HG03139 (cell line): ENCODE measurements around the gene C16orf74.

ENCODE experiments used
- ATAC-seq: cut with Tn5 transposase; IDR thresholded peaks from one replicate; pipeline ENCODE4 v1.9.1; 2021; ENCODE audit not compliant: unreplicated experiment

C16orf74 gene

DNA sequence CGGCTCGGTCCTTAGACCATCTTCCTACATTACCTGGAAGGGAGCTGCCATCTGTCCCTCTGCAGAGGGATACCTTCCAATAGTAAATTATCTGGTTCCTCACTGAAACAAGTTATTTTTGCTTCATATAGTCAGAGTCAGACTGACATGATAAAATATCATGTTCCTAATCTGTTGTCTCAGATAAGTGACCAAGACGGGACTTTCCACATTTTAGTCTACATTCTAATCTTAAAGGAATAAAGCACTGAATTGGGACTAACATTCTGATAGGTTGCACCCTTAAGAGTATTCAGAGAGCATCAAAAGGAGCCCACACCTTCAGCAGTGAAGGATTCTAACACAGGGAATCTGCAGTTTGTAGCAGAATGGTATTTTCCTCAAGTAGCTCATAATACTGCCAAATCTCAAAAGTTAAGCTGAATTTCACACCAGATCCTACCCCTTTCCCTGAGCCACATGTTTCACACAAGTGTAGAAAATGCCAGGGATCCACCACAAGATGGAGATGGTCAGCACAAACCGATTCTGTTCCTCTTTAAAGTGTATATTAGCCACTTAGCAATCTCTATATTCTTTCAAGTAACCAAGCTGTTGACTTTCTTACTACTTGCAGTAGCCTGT lies 75.5 kb downstream of the C16orf74 start:
- no peak for ATAC-seq

GRCh38 chr16:85674828-85675227 lies 76.1 kb downstream of the C16orf74 start:
- ATAC-seq = no peak

DNA sequence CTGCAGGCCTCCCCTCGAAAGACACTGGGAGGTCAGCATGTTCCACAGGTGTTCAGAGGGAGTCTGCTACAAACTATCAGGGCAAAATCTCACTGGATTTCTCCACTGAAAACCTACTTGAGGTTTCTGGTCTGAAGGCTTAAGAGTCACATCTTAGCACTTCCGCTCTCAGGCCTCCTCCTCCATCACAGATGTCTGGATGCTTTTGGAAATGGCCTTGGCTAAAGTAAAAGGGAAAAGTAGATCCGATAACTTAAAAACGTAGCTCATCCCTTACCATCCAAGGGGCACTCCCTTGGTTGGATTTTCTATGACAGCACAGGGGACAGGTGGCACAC lies 76.5 kb downstream of the C16orf74 start:
- no peak for ATAC-seq

DNA sequence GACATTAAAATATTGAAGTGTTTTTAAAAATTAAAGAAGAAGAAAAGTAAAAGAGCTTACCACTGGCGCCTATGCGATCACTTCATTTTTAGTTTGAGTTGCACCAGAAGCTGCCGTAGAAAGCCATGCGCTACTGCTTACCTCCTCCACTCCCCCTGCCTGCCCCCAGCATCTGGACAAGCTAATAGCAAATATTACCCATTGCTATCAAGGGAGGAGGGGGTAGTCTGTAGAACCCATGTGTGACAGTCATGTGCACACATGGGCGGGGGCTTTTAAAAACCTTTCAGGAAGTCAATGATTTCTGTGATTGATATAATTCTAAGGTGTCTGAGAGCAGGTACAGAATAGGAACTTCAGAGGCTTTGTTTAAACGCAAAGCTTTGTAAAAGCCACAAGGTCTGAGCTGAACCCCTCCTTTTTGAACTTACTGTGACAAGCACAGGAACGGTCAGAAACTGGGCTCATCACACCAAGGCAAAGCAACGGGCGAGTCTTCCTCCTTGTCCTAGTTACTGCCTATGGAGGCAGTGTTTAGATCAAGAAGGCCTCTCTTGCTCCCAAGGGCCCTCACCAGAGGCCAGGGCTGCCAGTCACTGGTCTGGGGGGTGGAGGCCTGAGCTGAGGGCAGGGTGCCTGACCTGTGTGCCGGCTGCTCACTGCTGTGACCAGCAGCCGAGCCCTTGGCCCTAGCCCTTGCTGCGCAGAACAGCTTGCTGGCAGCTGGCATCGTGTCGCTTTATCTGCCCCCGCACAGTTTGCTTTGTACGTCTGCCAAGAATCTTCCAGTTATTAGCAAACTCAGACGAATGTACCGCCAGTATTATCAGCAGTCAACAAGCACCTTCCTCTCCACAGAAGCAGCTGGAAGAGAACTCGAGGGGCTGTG lies 77.1 kb downstream of the C16orf74 start:
- ATAC-seq = no peak

- ATAC-seq = no peak
These were observed 80.1 kb downstream of the C16orf74 start for GRCh38 chr16:85670840-85671239.

GRCh38 chr16:85668676-85669424 lies 82.0 kb downstream of the C16orf74 start:
- no peak for ATAC-seq

- ATAC-seq = no peak
These were observed 83.0 kb downstream of the C16orf74 start for GRCh38 chr16:85667841-85668413.

GRCh38 chr16:85667261-85667660 lies 83.6 kb downstream of the C16orf74 start:
- no peak for ATAC-seq

GRCh38 chr16:85665929-85666328 lies 85.0 kb downstream of the C16orf74 start:
- no peak for ATAC-seq

GRCh38 chr16:85665373-85665740 lies 85.5 kb downstream of the C16orf74 start:
- ATAC-seq = no peak

DNA sequence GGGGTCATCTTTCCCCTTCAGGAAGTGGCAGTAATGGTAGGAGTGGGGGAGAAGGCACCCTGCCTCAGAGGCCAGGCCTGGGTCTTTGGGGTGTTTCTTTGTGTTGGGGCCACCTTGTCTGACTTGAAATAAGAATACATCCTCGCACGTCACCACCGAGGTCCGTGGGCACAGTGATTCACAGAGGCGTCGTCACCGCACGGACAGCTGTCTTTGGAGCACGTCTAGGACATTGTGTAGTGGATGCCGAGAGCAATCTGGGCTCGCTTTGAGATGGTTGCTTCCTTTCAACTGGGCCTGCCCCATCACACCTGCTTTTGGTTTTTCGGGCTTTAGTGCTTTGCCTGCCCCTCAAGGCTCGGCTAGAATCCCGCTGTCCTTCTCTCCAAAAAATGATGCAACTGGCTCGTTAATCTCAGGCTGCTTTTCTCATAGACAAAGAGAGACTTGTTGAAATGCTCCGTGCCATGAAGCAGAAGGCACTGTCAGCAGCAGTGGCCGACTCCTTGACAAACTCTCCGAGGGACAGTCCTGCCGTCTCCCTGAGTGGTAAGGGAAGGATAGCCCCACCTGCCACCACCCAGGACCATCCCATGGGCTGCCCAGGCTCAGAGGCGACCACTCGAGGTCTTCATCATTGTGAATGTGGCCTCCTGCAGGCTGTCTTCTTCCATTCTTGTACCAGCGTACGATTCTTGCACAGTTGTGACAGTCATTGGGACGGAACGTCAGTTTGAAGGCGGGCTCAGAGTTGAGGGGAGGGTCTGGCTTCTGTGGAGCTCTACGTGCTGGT lies 86.1 kb downstream of the C16orf74 start:
- ATAC-seq = no peak

- no peak for ATAC-seq
These were observed 87.0 kb downstream of the C16orf74 start for GRCh38 chr16:85663891-85664321.

GRCh38 chr16:85662976-85663830 lies 87.7 kb downstream of the C16orf74 start:
- ATAC-seq = no peak

DNA sequence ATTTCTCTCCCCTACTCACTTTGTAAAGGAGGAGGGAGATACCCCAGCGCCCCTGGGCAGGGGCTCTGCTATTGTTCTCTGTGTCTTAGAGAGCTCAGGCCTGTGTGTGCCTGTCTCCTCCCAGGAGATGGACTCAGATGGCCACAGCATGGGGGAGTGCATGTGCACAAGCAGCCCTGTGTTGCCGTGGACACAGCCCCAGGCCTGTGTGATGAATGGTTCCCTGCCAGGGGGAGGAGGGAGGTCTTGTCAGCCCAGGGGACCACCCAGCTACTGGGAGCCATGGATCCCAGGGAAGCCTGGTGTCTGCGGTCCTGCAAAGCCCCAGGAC lies 88.4 kb downstream of the C16orf74 start:
- no peak for ATAC-seq

DNA sequence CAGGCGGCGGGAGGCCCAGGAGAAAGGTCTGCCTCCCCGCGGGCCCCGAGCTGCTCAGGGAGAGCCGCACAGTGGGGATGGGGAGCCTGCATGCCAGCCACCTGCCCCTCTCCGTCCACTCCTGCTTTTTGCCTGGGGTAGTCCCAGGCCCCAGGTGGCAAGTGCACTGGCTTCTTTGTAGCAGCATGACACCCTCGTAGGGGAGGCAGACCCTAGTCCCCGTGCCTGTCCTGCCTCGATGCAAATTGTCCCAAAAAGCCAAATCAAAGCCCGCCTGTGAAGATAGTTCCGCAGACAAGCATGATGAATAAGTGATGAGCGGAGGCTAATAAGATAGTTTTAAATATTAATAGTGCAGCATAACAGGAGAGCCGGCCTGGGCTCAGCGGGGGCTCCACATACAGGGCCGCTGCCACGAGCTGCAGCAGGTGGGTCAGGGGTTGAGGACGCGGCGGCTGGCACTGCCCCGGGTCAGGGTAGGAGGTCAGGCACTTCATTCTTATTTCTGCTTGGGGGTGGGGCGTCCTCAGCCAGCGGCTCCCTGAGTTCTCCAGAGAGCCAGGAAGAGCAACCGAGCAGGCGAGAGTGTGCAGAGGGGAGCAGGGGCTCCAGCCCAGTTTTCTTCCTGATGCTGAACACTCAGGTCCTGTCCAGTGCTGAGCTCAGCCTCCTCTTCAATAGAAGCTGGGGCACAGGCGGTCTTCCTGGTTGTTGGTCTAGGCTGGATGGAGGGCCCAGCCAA lies 89.0 kb downstream of the C16orf74 start:
- no peak for ATAC-seq

DNA sequence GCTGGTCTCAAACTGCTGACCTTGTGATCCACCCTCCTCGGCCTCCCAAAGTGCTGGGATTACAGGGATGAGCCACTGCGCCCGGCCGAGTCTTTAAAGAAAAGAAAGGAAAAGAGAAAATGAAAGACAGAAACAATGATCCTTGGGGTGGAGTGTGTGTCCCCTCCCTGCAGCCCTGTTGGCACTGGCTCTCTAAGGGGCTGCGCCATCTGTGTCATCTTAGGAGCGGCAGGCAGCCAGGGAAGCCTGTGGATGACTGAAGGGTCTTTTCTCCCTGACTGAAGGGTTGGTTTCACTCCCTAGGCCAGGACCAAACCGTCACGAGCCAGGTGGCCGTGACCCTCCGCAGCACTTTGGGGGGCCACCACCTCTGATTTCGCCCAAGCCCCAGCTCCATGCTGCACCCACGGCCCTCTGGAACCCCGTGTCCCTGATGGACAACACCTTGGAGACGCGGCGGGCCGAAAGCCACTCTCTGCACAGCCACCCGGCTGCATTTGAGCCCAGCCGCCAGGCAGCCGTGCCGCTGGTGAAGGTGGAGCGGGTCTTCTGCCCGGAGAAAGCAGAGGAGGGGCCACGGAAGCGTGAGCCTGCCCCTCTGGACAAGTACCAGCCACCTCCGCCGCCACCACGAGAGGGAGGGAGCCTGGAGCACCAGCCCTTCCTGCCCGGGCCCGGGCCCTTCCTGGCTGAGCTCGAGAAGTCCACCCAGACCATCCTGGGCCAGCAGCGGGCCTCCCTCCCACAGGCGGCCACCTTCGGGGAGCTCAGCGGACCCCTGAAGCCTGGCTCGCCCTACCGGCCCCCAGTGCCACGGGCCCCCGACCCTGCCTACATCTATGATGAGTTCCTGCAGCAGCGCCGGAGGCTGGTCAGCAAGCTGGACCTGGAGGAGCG lies 89.8 kb downstream of the C16orf74 start:
- no peak for ATAC-seq

DNA sequence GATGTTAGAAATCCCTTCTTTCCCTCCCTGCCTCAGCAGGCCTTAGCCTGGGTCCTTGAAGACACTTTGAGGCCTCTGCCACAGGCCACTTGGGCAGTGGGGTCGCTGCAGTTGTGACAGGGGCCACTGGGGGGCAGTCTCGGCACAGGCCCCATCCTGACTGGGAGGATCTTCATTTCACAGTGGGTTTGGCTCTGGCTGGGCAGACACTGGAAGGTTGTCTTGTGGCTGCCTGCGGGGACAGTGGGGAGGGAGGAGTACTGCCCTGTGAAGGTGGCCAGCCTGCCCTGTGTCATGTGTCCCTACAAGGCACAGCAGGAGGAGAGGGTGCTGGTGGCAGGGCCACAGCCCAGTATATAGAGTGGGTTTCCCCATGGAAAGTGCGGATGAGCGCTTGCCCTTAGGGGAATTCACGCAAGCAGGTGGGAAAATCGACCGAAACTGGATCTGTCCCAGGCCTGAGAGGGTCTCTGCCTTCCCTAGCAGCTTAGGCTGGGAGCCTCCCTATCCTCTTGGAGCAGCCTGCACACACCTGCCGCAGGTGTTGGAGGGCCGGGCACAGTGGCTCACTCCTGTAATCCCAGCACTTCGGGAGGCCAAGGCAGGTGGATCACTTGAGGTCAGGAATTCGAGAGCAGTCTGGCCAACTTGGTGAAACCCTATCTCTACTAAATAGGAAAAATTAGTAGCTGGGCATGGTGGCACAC lies 90.9 kb downstream of the C16orf74 start:
- no peak for ATAC-seq

GRCh38 chr16:85659336-85659735 lies 91.6 kb downstream of the C16orf74 start:
- ATAC-seq = no peak
